ENCODE measurements around the gene TKT.

DNA sequence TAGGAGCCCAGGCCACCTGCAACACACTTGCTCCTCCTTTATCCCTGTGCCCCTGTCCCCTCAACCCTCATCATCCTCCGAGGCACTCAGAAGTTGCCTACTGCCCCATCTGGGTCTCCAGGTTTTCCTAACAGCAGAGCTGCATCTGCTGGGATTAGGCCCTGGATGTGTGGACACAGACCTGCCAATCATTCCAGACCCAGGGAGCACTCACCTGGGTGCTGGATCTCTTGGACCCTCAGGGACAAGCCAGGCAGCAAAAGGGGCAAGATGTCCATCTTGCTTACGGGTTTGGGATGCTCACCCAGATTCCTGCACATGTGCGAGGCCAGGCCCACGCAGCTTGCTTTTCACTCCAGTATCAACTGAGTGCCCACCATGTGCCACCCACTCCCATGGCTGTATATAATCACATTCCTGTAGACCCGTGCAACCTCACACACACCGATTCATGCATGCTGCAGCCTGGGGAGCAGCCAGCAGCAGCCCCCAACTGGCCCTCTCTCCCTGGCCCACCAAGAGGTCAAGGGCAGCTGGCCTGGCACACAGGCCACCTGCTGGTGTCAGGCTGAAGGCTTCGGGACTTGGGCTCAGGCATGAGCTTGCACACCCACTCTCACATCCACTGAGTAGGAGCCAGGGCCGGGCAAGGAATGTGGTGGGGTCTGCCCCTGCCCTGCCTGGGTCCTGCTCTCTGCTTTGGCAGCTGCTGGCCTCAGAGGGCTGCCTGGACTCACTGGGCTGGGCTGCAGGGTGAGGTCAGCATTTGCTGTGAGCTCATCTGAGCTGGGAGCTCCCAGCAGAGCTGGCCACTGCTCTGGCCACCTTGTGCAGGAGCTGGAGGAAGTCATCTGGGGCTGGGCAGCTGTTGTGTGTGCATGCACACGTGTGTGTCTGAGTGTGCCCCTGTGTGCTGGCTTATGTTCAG, 79.9 kb downstream of the TKT start:
- no peak for TF ChIP-seq POLR2A (IDR thresholded peaks at IDR 0.05)
- TF ChIP-seq, protein P1, sequence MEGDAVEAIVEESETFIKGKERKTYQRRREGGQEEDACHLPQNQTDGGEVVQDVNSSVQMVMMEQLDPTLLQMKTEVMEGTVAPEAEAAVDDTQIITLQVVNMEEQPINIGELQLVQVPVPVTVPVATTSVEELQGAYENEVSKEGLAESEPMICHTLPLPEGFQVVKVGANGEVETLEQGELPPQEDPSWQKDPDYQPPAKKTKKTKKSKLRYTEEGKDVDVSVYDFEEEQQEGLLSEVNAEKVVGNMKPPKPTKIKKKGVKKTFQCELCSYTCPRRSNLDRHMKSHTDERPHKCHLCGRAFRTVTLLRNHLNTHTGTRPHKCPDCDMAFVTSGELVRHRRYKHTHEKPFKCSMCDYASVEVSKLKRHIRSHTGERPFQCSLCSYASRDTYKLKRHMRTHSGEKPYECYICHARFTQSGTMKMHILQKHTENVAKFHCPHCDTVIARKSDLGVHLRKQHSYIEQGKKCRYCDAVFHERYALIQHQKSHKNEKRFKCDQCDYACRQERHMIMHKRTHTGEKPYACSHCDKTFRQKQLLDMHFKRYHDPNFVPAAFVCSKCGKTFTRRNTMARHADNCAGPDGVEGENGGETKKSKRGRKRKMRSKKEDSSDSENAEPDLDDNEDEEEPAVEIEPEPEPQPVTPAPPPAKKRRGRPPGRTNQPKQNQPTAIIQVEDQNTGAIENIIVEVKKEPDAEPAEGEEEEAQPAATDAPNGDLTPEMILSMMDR (IDR thresholded peaks at IDR 0.05) = no peak

All from stomach (tissue), 4 donors.